ENCODE results near the gene MAML2.

Gene MAML2

GRCh38 chr11:96033599-96033998 lies 309.4 kb downstream of the MAML2 start:
- Histone ChIP-seq H3K27ac (ENCODE audit: poor library complexity, severe bottlenecking) (no peak overlapping the region), H3K27me3 (ENCODE audit: insufficient read depth, poor library complexity, severe bottlenecking) (no peaks in the 10 kb centered on the region), H3K36me3 (ENCODE audit: low read depth) (no peaks in the 10 kb centered on the region; the same call in 1 of the 2 replicates), H3K9me3 (ENCODE audit: severe bottlenecking) (no peaks in the 10 kb centered on the region), H3K4me1 (ENCODE audit: insufficient read depth, poor library complexity, severe bottlenecking) (peaks cover 18% of the 10 kb centered on the region), H3K4me3 (ENCODE audit: severe bottlenecking) (no peak overlapping the region)
- DNase-seq (ENCODE audit: low spot score) (no peak), ATAC-seq (ENCODE audit: low read depth) (no peak)
- TF ChIP-seq, protein P1, sequence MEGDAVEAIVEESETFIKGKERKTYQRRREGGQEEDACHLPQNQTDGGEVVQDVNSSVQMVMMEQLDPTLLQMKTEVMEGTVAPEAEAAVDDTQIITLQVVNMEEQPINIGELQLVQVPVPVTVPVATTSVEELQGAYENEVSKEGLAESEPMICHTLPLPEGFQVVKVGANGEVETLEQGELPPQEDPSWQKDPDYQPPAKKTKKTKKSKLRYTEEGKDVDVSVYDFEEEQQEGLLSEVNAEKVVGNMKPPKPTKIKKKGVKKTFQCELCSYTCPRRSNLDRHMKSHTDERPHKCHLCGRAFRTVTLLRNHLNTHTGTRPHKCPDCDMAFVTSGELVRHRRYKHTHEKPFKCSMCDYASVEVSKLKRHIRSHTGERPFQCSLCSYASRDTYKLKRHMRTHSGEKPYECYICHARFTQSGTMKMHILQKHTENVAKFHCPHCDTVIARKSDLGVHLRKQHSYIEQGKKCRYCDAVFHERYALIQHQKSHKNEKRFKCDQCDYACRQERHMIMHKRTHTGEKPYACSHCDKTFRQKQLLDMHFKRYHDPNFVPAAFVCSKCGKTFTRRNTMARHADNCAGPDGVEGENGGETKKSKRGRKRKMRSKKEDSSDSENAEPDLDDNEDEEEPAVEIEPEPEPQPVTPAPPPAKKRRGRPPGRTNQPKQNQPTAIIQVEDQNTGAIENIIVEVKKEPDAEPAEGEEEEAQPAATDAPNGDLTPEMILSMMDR (IDR thresholded peaks at IDR 0.05; ENCODE audit: poor library complexity, severe bottlenecking): no peak

DNA sequence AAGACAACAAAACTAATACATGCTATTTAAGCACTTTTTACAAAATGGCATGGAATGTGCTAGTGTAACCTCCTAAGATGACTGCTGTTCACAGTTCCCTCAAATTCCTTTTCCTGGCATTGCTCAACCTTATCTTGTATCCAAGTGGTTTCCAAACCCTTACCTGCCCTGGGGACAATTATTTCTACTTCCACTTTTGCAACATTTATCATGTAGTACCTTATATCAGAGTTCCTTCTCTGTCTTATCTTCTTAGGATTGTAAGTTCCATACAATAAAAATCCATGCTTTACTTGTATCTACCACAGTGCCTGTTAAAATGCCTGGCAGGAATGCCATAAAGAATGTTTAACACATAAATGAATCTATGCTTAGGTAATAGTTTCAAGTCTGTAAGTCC lies 309.9 kb downstream of the MAML2 start:
- Histone ChIP-seq H3K36me3 (ENCODE audit: low read depth) (no peaks in the 10 kb centered on the region; the same call in 1 of the 2 replicates), H3K27ac (ENCODE audit: poor library complexity, severe bottlenecking) (no peak overlapping the region), H3K27me3 (ENCODE audit: insufficient read depth, poor library complexity, severe bottlenecking) (no peaks in the 10 kb centered on the region), H3K4me1 (ENCODE audit: insufficient read depth, poor library complexity, severe bottlenecking) (peaks cover 13% of the 10 kb centered on the region), H3K9me3 (ENCODE audit: severe bottlenecking) (no peaks in the 10 kb centered on the region), H3K4me3 (ENCODE audit: severe bottlenecking) (no peak overlapping the region)
- TF ChIP-seq, protein P1 (IDR thresholded peaks at IDR 0.05; ENCODE audit: poor library complexity, severe bottlenecking): no peak
- no peak for DNase-seq (ENCODE audit: low spot score)
- peak; percentile 53 for ATAC-seq (ENCODE audit: low read depth)

DNA sequence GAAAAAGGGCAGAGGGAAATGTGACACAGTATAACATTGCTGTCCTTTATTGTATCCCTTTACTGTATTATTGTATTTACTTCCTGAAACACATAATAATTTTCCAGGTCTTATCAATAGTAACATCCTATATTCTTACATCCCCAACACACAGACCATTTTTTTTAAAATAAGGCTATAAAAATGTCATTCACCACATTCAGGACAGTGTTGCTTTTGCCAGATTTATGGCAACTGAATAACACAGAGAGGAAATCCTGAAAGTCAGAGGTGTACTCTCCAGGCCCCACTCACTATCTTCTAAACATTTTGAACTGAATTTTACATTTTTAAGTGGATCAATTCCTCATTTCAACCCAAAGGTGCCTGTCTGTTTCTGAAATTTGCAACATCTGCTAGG lies 314.2 kb downstream of the MAML2 start:
- TF ChIP-seq, protein P1 (IDR thresholded peaks at IDR 0.05; ENCODE audit: poor library complexity, severe bottlenecking): no peak
- DNase-seq (ENCODE audit: low spot score) (no peak), ATAC-seq (ENCODE audit: low read depth) (no peak)
- H3K9me3 ChIP-seq (ENCODE audit: severe bottlenecking): no peaks in the 10 kb centered on the region
- no peak overlapping the region for H3K27ac ChIP-seq (ENCODE audit: poor library complexity, severe bottlenecking)
- H3K4me3 ChIP-seq (ENCODE audit: severe bottlenecking): no peak overlapping the region
- H3K36me3 ChIP-seq (ENCODE audit: low read depth): no peaks in the 10 kb centered on the region
- peaks cover 5% of the 10 kb centered on the region for H3K4me1 ChIP-seq (ENCODE audit: insufficient read depth, poor library complexity, severe bottlenecking)
- no peaks in the 10 kb centered on the region for H3K27me3 ChIP-seq (ENCODE audit: insufficient read depth, poor library complexity, severe bottlenecking)

DNA sequence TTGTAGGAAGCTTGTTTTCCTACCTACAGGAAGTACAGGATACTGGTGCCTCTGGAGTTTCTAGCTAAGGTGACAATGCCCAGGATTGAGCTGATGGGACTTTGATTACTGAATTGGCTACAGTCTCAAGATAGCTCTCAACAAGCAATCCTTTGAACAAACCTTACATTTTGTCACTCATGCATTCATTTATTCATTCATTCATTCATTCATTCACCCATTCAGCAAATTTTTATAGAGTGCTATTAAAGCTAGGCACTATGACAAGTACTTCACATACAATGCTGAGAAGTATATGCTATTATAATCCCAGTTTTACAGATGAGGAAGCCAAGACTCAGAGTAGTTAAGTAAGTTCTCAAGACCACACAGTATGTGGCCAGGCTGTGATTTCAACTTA lies 316.0 kb downstream of the MAML2 start:
- DNase-seq (ENCODE audit: low spot score): no peak
- Histone ChIP-seq H3K9me3 (ENCODE audit: severe bottlenecking) (no peaks in the 10 kb centered on the region), H3K36me3 (ENCODE audit: low read depth) (no peaks in the 10 kb centered on the region), H3K27ac (ENCODE audit: poor library complexity, severe bottlenecking) (no peak overlapping the region), H3K4me1 (ENCODE audit: insufficient read depth, poor library complexity, severe bottlenecking) (no peaks in the 10 kb centered on the region), H3K4me3 (ENCODE audit: severe bottlenecking) (no peak overlapping the region), H3K27me3 (ENCODE audit: insufficient read depth, poor library complexity, severe bottlenecking) (no peaks in the 10 kb centered on the region)
- TF ChIP-seq, protein P1 (IDR thresholded peaks at IDR 0.05; ENCODE audit: poor library complexity, severe bottlenecking): no peak
- ATAC-seq (ENCODE audit: low read depth): no peak

GRCh38 chr11:96026310-96026709 lies 316.7 kb downstream of the MAML2 start:
- Histone ChIP-seq H3K4me1 (ENCODE audit: insufficient read depth, poor library complexity, severe bottlenecking) (no peaks in the 10 kb centered on the region), H3K36me3 (ENCODE audit: low read depth) (no peaks in the 10 kb centered on the region), H3K27me3 (ENCODE audit: insufficient read depth, poor library complexity, severe bottlenecking) (no peaks in the 10 kb centered on the region), H3K9me3 (ENCODE audit: severe bottlenecking) (no peaks in the 10 kb centered on the region), H3K4me3 (ENCODE audit: severe bottlenecking) (no peak overlapping the region), H3K27ac (ENCODE audit: poor library complexity, severe bottlenecking) (no peak overlapping the region)
- ATAC-seq (ENCODE audit: low read depth): no peak
- no peak for DNase-seq (ENCODE audit: low spot score)
- TF ChIP-seq, protein P1 (IDR thresholded peaks at IDR 0.05; ENCODE audit: poor library complexity, severe bottlenecking): no peak

Measured in RWPE2 (cell line).